Measurements from ENCODE around the gene RAPGEFL1.

DNA sequence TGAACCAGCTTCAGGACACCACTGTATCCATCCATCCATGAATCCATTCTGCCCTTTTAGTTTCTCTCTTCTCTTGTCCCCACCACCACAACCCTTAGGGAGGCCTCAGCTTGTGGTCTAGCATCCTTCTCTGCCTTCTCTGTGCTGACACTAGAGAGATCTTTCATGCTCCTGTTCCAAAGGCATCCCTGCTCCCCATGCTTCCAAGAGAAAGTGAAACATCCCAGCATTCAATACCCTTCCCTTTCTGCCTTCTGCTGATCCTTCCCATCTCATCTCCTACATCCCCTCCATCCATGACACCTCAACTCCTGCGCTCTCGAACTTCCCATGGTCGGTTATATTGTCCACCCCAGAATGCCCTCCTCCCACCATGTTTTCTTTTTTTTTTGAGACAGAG, 10.0 kb downstream of the RAPGEFL1 start:
- no peak for TF ChIP-seq CTCF (conservative IDR thresholded peaks at IDR 0.05; ENCODE audit: low read depth, low read length)
- TF ChIP-seq EZH2 (IDR thresholded peaks at IDR 0.05; ENCODE audit: low read length, unreplicated experiment), result no peak

Data from PC-3 (cell line).